Endodermal cell (in vitro differentiated cells): ENCODE measurements around the gene MZT2A. TPM values are rescaled to one million over a fixed set of nuclear protein-coding genes. Genes with fewer than 3 reads are reported as not detected.
A peak's percentile ranks its signal among the peaks of the same experiment; 100 is the strongest.
"Not testable (repeated sequence)": the region's sequence is repeated elsewhere in the genome, so short reads cannot be mapped to it uniquely, and the experiment has no call there.

Source experiments
- DNase-seq: peaks from one replicate; pipeline ENCODE4 v3.0.0-alpha.2; 2017
- H3K27ac ChIP-seq: 2 replicates; pipeline ENCODE4 v1.5.1; 2013; ENCODE audit warnings: mild to moderate bottlenecking, low read depth, low read length, moderate library complexity
- H3K27me3 ChIP-seq: 2 replicates; pipeline ENCODE4 v1.6.1; 2013; ENCODE audit warnings: mild to moderate bottlenecking, low read length, moderate library complexity; ENCODE audit not compliant: insufficient read depth, control insufficient read depth, poor library complexity, severe bottlenecking
- H3K36me3 ChIP-seq: 2 replicates; pipeline ENCODE4 v1.7.0; 2013; ENCODE audit warnings: mild to moderate bottlenecking, low read length, moderate library complexity; ENCODE audit not compliant: control insufficient read depth, insufficient read depth
- H3K4me1 ChIP-seq: one replicate; pipeline ENCODE4 v1.7.0; 2013; ENCODE audit warnings: low read length; ENCODE audit not compliant: control insufficient read depth, insufficient read depth
- H3K4me3 ChIP-seq: 2 replicates; pipeline ENCODE4 v1.5.1; 2013; ENCODE audit warnings: mild to moderate bottlenecking, low read length, moderate library complexity
- H3K9ac ChIP-seq: 2 replicates; pipeline ENCODE4 v1.6.1; 2013; ENCODE audit warnings: mild to moderate bottlenecking, low read length, moderate library complexity; ENCODE audit not compliant: poor library complexity, severe bottlenecking; ENCODE audit errors: extremely low read depth
- H3K9me3 ChIP-seq: 2 replicates; pipeline ENCODE4 v1.6.1; 2013; ENCODE audit warnings: mild to moderate bottlenecking, low read length, moderate library complexity; ENCODE audit not compliant: control insufficient read depth
- H3K27ac Mint-ChIP-seq: 2 replicates; pipeline ENCODE4 v1.8.0; 2020; ENCODE audit warnings: mixed read lengths
- H3K27me3 Mint-ChIP-seq: 2 replicates; pipeline ENCODE4 v1.8.0; 2021; ENCODE audit warnings: mild to moderate bottlenecking, mixed read lengths; ENCODE audit not compliant: insufficient read depth
- H3K36me3 Mint-ChIP-seq: 2 replicates; pipeline ENCODE4 v1.8.0; 2020; ENCODE audit warnings: low read depth, mixed read lengths
- H3K4me1 Mint-ChIP-seq: 2 replicates; pipeline ENCODE4 v1.8.0; 2020; ENCODE audit warnings: mixed read lengths
- H3K4me3 Mint-ChIP-seq: 2 replicates; pipeline ENCODE4 v1.8.0; 2020; ENCODE audit warnings: mild to moderate bottlenecking, moderate library complexity, mixed read lengths
- H3K9me3 Mint-ChIP-seq: 2 replicates; pipeline ENCODE4 v1.8.0; 2020; ENCODE audit warnings: mild to moderate bottlenecking, mixed read lengths
- WGBS, 2 experiments: methylation state at CpG; one replicate each; pipeline versions ENCODE4 v1.1.5 to v1.1.7; 2013; ENCODE audit warnings: missing lambda C conversion rate in 2 of 2, mixed read lengths in 1 of 2; ENCODE audit not compliant: insufficient coverage in 1 of 2, insufficient read length in 1 of 2; 5-methylcytosine and 5-hydroxymethylcytosine counted together
- long read RNA-seq, 4 experiments: library from polyadenylated mRNA in 2 of 4; library from RNA in 1 of 4; library from capped mRNA in 1 of 4; stranded (forward) in 3 of 4; unstranded in 1 of 4; transcript quantifications; one replicate each; pipeline ENCODE4 v2.0.0, GENCODE V29; 2020 to 2021; ENCODE audit warnings: inconsistent platforms in 1 of 4
- polyA plus RNA-seq, 2 experiments: library from polyadenylated mRNA; stranded (reverse); fragments of 50-300 nt; gene quantifications; one replicate each; pipeline ENCODE4 v1.2.3, GENCODE V29; 2013
- total RNA-seq, 2 donors: library from RNA; stranded (reverse); fragmentation: NEBNext Ultra II Directional in 1 of 2; extraction: Animal tissue kit (Norgen Biotek cat#: 25700) in 1 of 2; gene quantifications; 2 replicates in 1 of 2; 3 replicates in 1 of 2; pipeline ENCODE4 v1.2.1, GENCODE V29; 2021

MZT2A gene, protein sequence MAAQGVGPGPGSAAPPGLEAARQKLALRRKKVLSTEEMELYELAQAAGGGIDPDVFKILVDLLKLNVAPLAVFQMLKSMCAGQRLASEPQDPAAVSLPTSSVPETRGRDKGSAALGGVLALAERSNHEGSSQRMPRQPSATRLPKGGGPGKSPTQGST
- total RNA-seq, result 100 to 1,000 TPM; 133 to 144 TPM
- polyA plus RNA-seq (2013, experiment 1 of 2), result 105 TPM
- polyA plus RNA-seq (2013, experiment 2 of 2), result 98.1 TPM
- long read RNA-seq, experiment 1, transcript MZT2A-201 (3 exons, 624 nt), result major isoform, 35 of 58 reads
- long read RNA-seq, experiment 1, partial matches to known transcripts, result 10 of 58 reads
- long read RNA-seq, experiment 1, other reads (novel, unspliced or antisense), result 13 of 58 reads
- long read RNA-seq, experiment 2, transcript MZT2A-201 (3 exons, 624 nt), result major isoform, 90 of 109 reads
- long read RNA-seq, experiment 2, partial matches to known transcripts, result 5 of 109 reads
- long read RNA-seq, experiment 2, other reads (novel, unspliced or antisense), result 11 of 109 reads
- long read RNA-seq, experiment 3, transcript MZT2A-201 (3 exons, 624 nt), result major isoform, 5 of 9 reads
- long read RNA-seq, experiment 3, partial matches to known transcripts, result 3 of 9 reads
- long read RNA-seq, experiment 3, other reads (novel, unspliced or antisense), result 1 of 9 reads
- long read RNA-seq, experiment 4, partial matches to known transcripts, result 8 of 11 reads
- long read RNA-seq, experiment 4, other reads (novel, unspliced or antisense), result 3 of 11 reads

DNA sequence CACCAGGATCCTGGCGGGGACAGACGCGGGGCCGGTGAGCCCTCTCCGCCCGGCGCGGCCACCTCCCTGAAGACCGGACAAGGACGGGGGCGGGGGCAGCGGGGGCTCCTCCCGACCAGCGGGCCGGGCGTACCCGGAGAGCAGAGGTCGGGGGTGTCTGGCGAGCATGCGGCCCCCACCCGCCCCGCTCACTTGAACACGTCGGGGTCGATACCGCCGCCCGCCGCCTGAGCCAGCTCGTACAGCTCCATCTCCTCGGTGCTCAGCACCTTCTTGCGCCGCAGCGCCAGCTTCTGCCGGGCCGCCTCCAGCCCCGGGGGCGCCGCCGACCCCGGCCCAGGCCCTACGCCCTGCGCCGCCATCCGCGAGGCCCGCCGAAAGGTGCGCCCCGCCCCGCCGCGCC lies at the start of gene MZT2A:
Gene MZT2A, minus strand, starts transcription at position 383 of the 403 bp plus-strand sequence. Its CDS starts 21 bp downstream, at position 362.
- not testable (repeated sequence) for H3K36me3 Mint-ChIP-seq, H3K27me3 ChIP-seq, H3K9me3 Mint-ChIP-seq, H3K27me3 Mint-ChIP-seq, DNase-seq, H3K9me3 ChIP-seq, H3K4me1 ChIP-seq, H3K36me3 ChIP-seq
- Mint-ChIP-seq H3K4me3 (peak within 1 kb of the TSS; percentile 95), H3K4me1 (peaks cover 16% of the 10 kb centered on the region), H3K27ac (peak within 1 kb of the TSS; percentile 98)
- Histone ChIP-seq H3K4me3 (peak within 1 kb of the TSS; percentile 96), H3K9ac (peak within 1 kb of the TSS; percentile 88), H3K27ac (peak within 1 kb of the TSS; percentile 77)
- WGBS, 2 experiments, result 2% methylated on average over 12 to 53 of the region's 53 CpGs

- not testable (repeated sequence) for H3K36me3 ChIP-seq, H3K9me3 Mint-ChIP-seq, H3K4me3 ChIP-seq, H3K36me3 Mint-ChIP-seq, H3K27ac ChIP-seq, H3K4me3 Mint-ChIP-seq, H3K4me1 ChIP-seq, H3K9ac ChIP-seq, H3K4me1 Mint-ChIP-seq, H3K27me3 ChIP-seq, H3K27ac Mint-ChIP-seq, DNase-seq, H3K9me3 ChIP-seq
- H3K27me3 Mint-ChIP-seq, result peaks cover 11% of the 10 kb centered on the region
- 89 to 91% methylated on average over 10 to 13 of the region's 13 CpGs for WGBS, 2 experiments
Measured at GRCh38 chr2:131538856-131539255, 46.7 kb upstream of the MZT2A start.

DNA sequence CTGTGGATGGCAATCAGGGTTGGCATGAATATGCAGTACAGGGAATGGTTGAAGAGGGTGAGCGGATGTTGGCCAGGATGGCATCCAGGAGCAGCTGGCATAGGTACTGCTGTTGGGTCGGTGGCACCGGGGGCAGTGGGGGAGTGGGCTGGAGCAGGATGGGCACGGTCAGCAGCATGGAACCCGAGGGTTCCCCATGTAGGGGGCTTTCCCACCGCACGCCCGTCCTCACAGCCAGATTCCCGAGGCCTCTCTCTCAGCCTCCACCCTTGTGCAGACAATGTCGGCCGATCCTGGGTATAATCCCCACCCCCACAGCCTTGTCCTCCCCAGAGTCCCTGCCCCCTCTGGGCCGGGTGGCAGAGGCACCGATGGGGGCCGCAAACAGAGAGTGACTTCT lies 44.6 kb upstream of the MZT2A start:
- H3K27me3 ChIP-seq, H3K9me3 Mint-ChIP-seq, H3K27ac Mint-ChIP-seq, H3K36me3 Mint-ChIP-seq, H3K4me3 Mint-ChIP-seq, H3K4me1 ChIP-seq, H3K27me3 Mint-ChIP-seq, H3K4me3 ChIP-seq, H3K4me1 Mint-ChIP-seq, H3K27ac ChIP-seq, H3K36me3 ChIP-seq, H3K9ac ChIP-seq, H3K9me3 ChIP-seq: not testable (repeated sequence)
- 92 to 94% methylated on average over 5 to 14 of the region's 14 CpGs for WGBS, 2 experiments
- DNase-seq, result peak; percentile 27

GRCh38 chr2:131535951-131536826 lies 44.0 kb upstream of the MZT2A start:
- not testable (repeated sequence) for H3K4me3 ChIP-seq, H3K4me1 ChIP-seq, H3K36me3 Mint-ChIP-seq, H3K27me3 Mint-ChIP-seq, H3K27ac Mint-ChIP-seq, H3K9me3 Mint-ChIP-seq, H3K27ac ChIP-seq, H3K4me3 Mint-ChIP-seq, H3K27me3 ChIP-seq, H3K9ac ChIP-seq, H3K9me3 ChIP-seq, H3K36me3 ChIP-seq, H3K4me1 Mint-ChIP-seq
- DNase-seq, result peak; percentile 29
- 92% methylated on average over 4 to 20 of the region's 21 CpGs for WGBS, 2 experiments
